ENCODE results near the gene SLCO1A2.
"Not testable (repeated sequence)": the region's sequence is repeated elsewhere in the genome, so short reads cannot be mapped to it uniquely, and the experiment has no call there.

The SLCO1A2 gene

DNA sequence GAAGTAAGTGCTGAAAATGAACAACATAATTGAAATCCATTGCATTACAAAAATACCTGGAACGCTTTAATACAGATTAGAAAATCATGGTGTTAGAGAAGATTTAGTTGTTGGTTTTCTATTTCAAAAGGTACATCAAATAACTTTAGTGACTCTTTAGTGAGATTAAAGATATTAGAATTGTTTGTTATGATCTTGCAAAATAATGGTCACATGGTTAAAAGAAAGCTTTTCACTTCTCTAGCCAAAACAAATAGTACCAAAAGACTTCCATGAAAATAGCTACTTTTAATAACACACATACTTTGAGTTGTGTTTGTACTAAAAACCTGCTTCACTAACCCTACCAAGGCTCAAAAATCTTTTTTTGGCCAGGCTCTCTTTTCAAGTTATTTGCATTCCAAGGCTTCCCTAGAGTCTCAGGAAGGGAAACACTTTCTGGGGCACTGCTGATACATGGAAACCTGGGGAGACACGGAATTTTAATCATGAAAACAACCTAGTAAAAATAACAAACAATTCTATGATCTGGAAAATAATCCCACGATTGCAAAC, at the start of gene SLCO1A2:
Gene SLCO1A2, minus strand, starts transcription at position 147 of the 555 bp plus-strand sequence. CDS start 270 bp downstream, outside the sequence.
- DNase-seq, result no peak

DNA sequence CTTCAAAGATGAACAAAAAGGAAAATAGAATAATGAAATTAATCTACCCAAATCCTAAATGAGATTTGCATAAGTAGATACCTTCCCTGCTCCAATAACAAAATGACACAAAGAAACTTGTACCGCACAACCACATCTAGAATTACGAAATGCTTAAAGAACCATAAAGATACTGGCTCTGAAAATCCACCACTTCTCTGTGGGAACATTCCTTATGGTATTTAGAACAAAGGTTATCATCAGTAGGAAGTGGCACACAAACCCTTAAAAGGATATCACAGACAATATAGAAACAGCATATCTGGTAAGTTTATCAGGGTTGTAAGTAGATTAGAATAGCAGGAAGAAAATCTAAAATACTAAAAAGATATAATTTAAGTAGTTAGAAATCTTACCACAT, 49.5 kb upstream of the SLCO1A2 start:
- DNase-seq, result no peak

DNA sequence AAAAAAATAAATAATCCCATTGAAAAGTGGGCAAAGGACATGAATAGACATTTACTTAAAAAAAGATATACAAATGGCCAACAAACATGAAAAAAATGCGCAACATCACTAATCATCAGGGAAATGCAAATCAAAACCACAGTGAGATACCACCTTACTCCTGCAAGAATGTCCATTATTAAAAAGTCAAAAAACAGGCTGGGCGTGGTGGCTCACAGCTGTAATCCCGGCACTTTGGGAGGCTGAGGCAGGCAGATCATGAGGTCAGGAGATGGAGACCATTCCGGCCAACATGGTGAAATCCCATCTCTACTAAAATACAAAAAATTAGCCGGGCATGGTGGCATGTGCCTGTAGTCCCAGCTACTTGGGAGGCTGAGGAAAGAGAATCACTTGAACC, 46.6 kb upstream of the SLCO1A2 start:
- DNase-seq, result not testable (repeated sequence)

DNA sequence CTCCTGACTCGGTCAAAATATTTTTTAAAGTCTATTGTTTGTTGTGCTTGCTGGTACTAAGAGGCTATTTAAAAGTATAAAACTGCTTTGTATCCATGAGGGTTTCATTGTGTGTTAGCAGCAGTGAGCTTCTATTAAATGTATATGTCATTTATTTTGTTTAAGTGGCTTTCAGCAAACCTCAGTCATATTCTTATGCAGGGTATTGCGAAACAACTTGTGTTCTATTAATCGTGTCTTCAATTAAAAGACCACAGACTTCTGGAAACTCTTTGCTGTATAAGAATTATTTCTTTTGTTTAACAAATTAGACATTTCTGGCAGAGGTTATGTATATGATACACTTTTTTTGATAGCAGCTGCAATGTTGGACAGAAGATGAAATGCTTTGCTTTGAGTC, 44.5 kb upstream of the SLCO1A2 start:
- no peak for DNase-seq

DNA sequence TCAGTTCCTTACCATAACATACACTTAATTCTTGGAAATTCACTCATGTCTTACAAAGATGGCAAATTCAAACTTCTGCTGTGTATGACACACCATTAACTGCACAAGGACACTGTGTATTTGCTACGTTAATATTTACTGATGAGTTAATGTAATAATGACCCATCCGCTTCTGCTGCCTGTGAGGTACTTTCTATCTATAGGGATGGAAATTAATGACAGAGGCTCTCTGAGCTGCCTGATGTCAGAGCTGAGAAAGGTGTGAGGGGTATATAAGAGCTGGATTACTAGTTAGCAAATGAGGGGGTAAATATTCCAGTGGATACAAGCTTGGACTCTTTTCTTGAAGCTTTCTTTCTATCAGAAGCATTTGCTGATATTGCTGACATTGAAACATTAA, 37.9 kb upstream of the SLCO1A2 start, which contains the start of gene IAPP:
Gene IAPP, plus strand, starts transcription at position 301 of the 400 bp plus-strand sequence. CDS start 450 bp downstream, outside the sequence.
- no peak for DNase-seq

- no peak for DNase-seq
Measured at GRCh38 chr12:21370845-21371449, 36.2 kb upstream of the SLCO1A2 start.

DNA sequence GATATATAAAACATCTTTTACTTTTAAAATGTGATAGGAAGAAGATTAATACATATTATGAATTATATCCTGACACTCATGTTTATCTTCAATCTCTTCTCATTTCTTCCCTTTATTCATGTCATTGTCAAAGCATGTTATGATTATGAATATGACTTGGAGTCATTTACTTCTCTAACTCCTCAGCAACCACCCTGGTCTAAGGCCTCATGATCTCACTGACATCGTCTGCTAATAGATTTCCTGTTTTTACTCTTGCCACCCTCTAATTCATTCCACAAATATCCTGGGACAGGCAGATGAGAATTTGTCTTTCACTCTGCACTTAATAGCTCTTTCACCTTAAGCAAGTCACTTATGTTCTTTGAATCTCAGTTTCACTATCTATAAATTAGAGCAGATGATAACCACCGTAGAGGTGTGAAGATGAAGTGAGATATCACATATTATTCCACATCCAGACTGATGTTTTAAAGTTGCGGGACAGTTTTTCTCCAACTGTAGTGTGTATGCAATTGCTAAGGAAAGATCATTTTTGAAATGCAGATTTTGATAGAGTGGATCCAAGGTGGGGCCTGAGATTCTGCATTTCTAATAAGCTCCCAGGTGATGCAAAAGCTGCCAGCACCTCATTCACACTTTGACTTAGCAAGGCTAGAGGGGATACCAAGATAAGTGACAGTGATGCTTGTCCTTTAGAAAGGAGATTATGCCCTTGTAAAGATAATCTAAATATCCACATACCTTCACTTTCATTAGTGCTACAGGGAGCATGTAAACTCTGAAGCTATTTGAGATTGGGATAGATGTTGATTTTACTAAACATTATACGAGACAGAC, 34.6 kb upstream of the SLCO1A2 start:
- DNase-seq, result no peak

DNA sequence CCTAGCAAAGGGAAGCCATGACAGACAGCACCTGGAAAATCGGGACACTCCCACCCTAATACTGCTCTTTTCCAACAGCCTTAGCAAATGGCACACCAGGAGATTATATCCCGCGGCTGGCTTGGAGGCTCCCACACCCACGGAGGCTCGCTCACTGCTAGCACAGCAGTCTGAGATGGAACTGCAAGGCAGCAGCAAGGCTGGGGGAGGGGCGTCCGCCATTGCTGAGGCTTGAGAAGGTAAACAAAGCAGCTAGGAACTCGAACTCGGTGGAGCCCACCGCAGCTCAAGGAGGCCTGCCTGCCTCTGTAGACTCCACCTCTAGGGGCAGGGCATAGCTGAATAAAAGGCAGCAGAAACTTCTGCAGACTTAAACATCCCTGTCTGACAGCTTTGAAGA, 25.9 kb upstream of the SLCO1A2 start:
- DNase-seq, result not testable (repeated sequence)

DNA sequence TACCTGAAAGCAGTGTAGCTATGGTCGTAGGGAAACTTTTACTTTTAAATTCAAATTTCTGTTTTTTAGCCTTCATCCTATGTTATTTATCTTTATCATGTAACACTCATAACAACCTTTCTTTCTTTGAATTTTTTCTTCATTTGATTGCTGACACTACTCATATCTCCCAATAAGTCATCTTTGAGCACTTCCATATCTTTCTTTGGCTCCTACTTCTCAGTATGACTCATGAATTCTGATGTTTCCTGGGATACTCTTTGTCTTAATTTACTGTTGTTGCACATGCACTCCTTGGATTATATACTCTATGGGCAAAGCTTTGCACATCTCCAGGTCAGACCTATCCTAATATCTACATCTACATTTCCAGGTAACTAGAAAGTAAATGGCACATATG, 19.9 kb upstream of the SLCO1A2 start:
- DNase-seq, result no peak

DNA sequence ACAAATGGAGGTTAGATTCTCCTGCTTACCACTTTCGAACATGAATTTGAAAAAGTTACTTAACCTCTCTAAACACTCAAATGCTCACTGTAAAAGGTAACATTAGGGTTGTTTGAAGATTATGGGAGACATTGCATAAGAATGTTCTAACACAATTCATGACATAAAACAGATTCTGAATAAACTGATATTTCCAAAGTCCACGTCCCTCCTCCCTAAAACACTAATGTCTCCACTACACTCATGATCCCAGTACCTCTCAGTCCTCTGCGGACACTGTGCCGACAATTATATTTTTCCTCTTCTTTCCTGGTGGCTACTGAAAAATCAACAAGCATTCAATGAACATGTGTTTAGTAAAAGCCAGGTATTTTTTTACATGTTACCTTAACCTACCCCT, 19.2 kb upstream of the SLCO1A2 start:
- DNase-seq, result no peak

- no peak for DNase-seq
Measured at GRCh38 chr12:21353487-21353886, 18.8 kb upstream of the SLCO1A2 start.

- no peak for DNase-seq
Measured at GRCh38 chr12:21350975-21351374, 16.3 kb upstream of the SLCO1A2 start.

DNA sequence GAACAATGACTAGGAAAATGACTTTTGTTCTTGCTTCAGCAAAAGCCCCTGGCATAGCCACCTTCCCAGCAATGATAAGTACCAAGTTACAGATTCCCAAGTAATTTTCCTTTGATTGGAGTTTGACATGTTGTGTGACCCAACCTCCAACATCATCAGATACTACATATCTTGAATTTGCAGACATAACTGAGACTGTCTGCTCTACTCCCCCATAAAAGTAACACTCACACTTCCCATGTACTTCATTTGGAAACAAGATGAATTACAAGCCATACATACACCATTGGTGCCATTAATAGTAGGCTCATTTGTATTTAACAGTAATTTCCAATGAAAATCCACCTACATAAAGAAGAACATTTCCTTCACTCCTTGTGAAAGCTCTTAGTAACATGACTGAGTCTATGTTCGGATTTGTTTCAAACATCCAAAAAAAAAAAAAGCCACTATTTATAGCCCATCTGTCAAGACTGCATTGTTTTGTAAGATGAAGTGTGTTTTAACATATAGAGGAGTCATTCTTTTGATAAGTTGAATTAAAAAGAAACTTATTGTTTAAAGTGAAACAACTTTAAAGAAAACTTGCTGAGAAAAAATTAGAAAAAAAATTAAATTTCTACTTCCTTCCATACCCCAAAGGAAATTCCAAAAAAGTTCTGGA, 12.0 kb upstream of the SLCO1A2 start:
- no peak for DNase-seq

DNA sequence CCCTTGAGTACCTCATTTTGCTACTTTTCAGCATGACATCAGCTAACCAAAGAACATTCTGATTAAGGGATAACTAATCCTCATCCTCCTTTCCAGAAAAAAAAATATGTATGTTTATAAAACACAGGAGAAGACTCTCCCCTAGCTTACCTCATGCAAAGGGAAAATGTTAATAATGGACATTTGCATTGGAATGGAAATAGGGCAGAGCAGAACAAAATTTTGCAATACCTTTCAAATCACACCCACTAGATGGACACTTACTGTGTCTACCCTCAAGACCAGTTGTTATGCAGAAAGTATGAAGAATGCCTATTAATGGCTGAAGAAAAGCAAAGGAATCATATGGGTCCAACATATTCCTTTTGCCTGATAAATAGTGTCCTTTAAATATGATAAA, 8.9 kb upstream of the SLCO1A2 start:
- DNase-seq, result no peak

DNA sequence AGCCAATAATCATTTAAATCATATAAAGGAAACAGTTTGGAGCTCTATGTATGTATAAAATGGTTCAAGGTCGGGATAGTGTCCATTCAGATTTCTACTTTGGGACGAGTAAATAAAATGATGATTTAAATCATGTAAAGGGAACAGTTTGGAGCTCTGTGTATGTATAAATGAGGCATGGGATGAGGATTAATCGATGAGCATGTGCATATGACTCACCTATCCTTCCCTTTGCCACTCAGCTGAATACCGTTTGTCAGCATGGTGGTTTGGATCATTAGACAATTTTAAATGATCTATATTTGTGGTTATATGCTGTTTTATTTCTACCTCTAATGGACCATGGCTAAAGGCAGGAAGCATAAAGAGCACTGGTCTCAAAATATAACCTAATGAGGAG, 7.1 kb upstream of the SLCO1A2 start:
- no peak for DNase-seq

- no peak for DNase-seq
Measured at GRCh38 chr12:21340403-21340802, 5.7 kb upstream of the SLCO1A2 start.

DNA sequence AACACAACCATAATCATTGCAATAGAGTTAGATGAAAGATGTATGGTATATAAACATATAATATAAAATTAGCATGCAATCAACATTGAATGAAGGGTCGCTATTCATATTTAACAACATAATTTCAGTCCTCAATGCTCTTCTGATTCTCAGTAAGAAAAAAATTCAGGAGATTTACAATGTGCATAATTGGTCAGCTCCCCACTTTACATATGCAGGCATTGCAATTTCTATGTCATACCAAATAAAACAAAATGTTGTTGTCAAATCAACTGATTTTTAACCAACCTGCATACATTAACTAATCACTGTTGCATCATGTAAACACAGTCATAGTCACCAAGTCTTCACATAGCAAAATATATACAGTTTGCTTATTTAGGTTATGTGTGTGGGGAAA, 5.2 kb upstream of the SLCO1A2 start:
- DNase-seq, result no peak

DNA sequence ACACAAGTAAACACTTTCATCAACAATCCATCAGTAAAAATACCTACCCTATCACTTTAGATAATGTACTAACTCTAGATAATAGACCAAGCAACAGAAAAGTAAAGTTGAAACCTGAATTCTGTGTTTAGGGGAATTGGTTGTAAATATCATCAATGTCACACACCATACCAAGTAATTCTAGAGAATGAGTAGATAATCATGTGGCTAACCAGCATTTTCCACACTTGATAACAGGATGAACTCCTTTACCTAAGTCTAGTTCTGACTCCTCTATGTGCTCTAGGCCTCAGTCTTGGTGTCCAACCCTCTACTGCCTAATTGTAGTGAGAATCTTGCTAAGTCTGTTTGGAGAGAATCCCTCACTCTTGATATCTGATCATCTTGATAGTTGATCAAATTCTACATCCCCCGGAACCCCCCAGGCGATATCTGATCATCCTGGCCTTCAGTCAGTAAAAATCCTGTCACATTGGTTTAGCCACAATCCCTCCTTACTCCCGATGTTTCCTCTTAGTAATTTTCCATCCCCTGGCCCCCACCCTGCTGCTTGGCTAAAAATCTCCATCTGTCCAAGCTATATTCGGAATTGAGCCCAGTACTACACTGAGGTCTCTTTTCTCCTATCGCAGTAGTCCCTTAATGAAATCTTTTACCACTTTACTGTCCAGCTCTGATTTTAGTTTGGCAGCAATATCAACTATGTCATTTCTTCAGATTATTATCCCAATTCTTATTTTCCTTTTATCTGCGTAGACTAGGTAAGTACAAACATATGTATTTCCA, 3.4 kb upstream of the SLCO1A2 start:
- DNase-seq, result no peak

DNA sequence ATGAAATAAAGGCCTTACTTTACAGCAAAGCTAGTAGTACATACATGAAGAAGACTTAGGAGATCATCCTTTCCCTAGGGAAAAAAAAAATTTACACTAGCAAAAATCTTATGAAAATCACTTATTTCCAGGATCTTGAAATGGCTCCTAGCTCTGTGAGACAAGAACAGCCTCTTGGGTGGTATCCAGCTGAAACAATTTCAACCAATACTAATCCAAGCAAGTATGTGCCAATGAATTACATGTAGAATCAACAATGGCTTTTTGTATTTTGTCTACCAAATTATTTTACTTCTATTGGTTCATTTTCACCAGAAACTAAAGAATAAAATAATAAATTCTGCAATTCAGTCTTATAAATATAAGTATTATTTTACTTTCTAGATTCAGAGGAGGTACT, 2.7 kb upstream of the SLCO1A2 start:
- no peak for DNase-seq

DNA sequence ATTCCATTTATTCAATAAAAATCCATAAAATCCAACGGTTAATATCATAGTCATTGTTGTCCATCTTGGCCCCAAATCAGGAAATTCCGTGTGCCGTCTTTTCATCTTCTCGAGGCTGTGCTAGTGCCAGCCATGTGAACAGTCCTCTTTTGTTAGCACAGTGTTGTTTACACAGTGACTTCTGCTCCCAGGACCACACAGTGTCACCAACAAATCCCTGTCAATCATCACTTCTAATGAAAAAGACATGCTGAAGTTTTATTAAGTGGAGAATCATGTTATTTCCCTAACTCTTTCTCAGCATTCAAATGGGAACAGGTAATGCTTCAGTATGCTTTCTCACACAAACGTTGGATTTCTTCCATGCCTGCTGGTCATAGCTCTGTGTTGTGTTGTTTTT, 1.9 kb upstream of the SLCO1A2 start:
- DNase-seq, result no peak

GRCh38 chr12:21330682-21331253, 3.9 kb downstream of the SLCO1A2 start:
- no peak for DNase-seq

DNA sequence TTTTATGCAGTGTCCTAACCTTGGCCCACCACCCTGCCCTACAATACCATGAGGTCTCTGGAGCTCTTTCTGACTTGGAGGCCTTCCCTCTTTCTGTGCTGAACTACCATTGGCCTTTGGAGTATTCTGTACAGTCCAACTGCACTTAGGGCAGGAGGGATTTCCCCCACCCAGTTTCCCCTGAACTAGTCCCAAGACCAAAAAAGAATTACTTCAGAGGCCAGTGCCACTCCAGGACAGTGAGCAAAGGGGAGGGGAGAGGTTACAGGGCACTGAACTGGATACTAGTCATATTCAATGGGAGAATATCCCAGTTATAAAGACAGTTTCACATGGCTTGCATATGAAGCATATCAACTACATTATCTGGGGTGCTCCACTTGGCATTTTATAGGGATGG, 6.1 kb downstream of the SLCO1A2 start:
- DNase-seq, result no peak

Measured in activated gamma-delta T cell treated with Interleukin-2 at 50 U/mL for 16 hours (primary cell).